NCI-H82 treated with DMSO at 0.1 percent for 48 hours (cell line): ENCODE measurements around the gene ZNG1A.
"Not testable (repeated sequence)": the region's sequence is repeated elsewhere in the genome, so short reads cannot be mapped to it uniquely, and the experiment has no call there.

Experiments used
- DNase-seq: peaks from one replicate; lab custom pipeline; 2025; ENCODE audit not compliant: unreplicated experiment; lab: John Stamatoyannopoulos, UW

ZNG1A gene

GRCh38 chr9:178140-178825 lies 573 bp downstream of the ZNG1A start:
- DNase-seq: not testable (repeated sequence)

GRCh38 chr9:169757-170156 lies 9.1 kb downstream of the ZNG1A start:
- not testable (repeated sequence) for DNase-seq

DNA sequence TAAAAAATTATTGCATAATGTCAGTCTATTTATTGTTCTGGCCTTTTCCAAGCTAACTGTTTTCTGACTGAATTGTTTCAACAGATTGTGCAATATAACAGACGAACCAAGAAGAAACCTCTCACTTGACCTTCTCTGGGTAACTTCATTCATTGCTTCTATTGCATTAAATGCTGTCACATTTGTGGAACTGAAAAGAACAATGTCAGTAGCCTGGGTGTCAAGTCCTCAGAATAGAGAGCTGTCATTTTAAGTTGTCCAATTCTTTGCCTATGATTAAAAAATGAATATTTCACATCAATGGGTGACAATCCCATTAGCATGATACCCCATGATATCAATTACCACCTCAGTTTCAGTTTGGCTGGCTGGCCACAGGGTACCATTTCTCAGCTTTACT lies 19.0 kb downstream of the ZNG1A start:
- DNase-seq: not testable (repeated sequence)

GRCh38 chr9:151173-151572 lies 27.7 kb downstream of the ZNG1A start:
- DNase-seq: not testable (repeated sequence)

- DNase-seq: not testable (repeated sequence)
These were observed 39.0 kb downstream of the ZNG1A start for GRCh38 chr9:139880-140279.

GRCh38 chr9:117995-118467 lies 60.8 kb downstream of the ZNG1A start, which contains the start of gene FOXD4:
TSS of gene FOXD4 (minus strand) at chr9:118417. CDS start at chr9:118119, 298 bp downstream.
- DNase-seq: not testable (repeated sequence)

DNA sequence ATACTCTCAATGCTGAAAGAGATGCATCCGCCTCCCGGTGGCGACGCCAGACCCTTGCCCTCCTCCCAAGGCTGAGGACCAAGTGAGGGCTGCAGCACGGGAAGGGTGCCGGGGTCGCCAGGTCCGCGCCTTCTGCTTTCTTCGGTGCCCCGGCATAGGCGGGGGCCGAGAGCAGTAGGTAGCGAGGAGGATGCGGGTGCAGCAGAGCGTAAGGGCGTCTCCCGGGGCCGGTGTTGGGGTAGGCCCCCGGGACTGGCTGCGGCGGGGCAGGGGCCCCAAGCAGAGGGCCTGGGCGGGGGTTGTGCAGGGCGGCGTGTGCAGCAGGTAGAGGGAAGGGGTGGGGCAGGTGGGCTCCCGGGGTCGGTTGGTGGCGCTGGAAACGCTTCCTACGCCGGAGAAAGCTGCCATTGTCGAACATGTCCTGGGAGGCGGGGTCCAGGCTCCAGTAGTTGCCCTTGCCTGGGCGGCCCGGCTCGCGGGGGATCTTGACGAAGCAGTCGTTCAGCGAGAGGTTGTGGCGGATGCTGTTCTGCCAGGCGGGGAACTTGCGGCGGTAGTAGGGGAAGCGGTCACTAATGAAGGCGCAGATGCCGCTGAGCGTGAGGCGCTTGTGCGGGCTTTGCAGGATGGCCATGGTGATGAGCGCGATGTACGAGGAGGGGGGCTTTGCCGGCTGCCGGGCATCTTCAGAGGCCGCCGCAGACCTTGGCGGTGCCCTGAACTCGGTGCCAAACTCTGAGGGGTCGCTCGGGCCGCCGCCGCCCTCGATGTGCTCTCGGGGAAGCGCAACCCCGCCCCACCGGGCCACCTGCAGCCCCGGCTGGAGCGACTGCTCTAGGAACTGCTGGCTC lies 61.5 kb downstream of the ZNG1A start:
- DNase-seq: not testable (repeated sequence)

DNA sequence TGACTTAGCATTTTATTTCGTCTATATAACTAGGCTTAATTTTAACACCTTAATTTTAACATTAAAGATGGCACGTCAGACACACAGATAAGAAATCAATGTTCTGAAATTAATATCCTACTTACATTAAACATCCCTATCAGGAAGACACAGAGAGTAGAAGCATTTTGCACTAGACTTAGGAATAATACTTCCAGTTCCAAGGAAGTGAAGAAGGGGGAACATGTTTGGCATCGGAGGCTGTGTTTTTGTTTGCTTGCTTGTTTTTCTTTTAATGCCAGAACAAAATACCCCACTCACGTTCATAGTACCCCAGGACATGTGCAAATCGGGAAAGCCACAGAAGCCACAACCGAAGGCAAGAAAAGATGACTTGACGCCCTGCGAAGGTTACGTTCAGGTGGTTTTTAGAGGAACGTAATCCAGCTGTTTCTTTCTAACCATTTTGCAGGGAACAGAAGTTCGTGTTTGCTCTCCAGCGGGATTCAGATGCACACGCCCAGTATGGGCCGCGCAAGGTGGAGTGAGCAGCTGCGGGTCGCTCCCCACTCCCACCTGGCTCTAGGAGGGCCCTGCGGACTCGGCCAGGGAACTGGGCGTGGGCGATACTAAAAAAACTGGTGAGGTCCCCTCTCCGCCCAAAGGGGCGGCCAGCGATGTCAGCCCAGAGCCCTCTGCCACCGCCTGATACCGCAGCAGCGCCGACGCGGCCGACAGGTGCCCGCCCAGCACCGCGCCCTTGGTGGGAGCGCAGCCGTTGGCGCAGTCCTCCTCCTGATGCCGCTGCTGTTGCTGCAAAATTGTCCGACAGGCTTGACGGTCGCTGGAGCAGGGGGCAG lies 62.4 kb downstream of the ZNG1A start:
- not testable (repeated sequence) for DNase-seq

GRCh38 chr9:115118-115451 lies 63.8 kb downstream of the ZNG1A start:
- not testable (repeated sequence) for DNase-seq

- not testable (repeated sequence) for DNase-seq
These were observed 64.4 kb downstream of the ZNG1A start for GRCh38 chr9:114267-115117.

GRCh38 chr9:113468-114266 lies 65.2 kb downstream of the ZNG1A start:
- not testable (repeated sequence) for DNase-seq

DNA sequence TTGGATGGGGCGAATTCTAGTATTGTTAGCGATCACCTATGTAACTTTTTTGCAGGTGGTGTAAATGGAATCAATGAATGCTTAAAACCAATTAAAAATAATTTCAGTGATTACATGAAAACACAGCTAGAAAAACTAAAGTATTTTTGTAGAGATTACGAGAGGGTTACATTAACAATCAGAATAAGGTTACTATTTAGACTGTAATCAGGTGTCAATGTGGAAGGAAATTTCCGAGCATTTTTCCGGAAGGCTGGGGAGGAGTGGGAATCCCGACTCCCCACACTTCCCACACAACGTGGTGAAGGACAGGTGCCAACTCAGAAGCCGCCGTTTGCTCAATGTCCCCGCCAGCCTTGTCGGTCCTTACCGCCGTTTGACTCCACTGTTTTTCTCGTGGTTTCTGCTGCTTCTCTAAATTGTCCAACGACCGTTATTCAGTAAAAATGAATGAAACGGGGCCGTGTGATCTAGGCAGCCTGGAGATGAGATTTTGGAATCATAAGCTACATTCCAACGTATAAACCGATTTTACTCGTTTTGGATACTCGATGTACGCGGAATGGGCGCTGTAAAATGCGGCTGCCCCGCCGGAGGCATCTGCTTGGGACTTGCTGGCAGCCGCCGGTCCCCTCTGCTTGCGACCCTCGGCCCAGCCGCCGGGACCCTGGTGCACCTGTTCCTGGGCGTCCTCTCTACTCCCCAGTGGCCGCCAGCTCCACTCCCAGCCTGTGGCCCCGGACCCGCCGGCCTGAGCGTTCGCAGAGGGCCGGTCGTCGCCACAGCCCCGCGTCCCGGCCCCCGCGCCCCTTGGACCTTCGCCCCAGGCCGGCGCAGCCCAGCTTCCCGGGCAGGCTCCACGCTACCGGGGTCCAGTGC lies 66.0 kb downstream of the ZNG1A start:
- not testable (repeated sequence) for DNase-seq

- DNase-seq: not testable (repeated sequence)
These were observed 68.2 kb downstream of the ZNG1A start for GRCh38 chr9:110672-111071.

DNA sequence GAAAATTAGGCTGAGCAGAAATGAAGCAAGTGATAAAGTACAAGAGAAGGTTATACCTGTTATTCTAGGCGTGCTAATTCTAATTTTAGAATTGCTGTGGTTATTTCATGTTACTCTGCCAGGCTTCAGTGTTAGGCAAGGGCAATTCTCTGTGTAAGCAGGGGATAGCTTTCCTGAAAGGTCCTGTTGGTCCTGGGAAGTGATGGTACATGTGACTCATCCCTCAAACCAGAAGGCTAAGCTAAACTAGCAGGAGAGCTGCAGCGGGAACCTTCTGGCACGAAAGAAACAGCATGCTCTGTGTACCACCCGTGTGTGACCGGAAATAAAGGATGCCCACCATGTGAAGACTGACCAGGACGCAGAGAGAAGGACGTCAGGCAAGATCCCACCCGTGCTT lies 69.3 kb downstream of the ZNG1A start:
- not testable (repeated sequence) for DNase-seq

- DNase-seq: not testable (repeated sequence)
These were observed 69.9 kb downstream of the ZNG1A start for GRCh38 chr9:108742-109495.

GRCh38 chr9:105991-106390 lies 72.9 kb downstream of the ZNG1A start:
- not testable (repeated sequence) for DNase-seq

GRCh38 chr9:100430-100829 lies 78.4 kb downstream of the ZNG1A start:
- DNase-seq: not testable (repeated sequence)

DNA sequence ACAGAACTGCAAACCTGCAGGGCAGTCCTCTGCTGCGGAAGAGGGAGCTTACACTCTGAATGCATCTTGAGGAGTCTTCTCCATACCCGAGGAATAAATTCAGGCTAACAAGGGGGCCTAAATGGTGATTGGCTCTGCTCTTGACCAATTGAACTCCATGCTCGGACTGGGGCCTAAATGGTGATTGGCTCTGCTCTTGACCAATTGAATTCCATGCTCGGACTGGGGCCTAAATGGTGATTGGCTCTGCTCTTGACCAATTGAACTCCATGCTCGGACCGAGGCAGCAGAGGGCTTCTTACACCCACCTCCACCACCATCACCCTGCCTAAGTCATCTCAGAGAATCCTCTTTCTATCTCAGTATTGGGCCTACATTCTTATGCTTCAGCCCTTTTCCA lies 79.0 kb downstream of the ZNG1A start:
- not testable (repeated sequence) for DNase-seq
